Ishikawa (cell line): Measurements from ENCODE around the gene IL11RA.

Experiments used
- CEBPB ChIP-seq: IDR thresholded peaks from 2 replicates; pipeline ENCODE4 v1.6.1; 2012
- CREB1 ChIP-seq: IDR thresholded peaks from 2 replicates; pipeline ENCODE4 v1.6.1; 2012; ENCODE audit warnings: low read depth
- EGR1 ChIP-seq: IDR thresholded peaks from 2 replicates; pipeline ENCODE4 v1.6.1; 2012
- EP300 ChIP-seq: IDR thresholded peaks from 2 replicates; pipeline ENCODE4 v1.6.1; 2012; ENCODE audit warnings: borderline replicate concordance
- FOXM1 ChIP-seq: IDR thresholded peaks from 2 replicates; pipeline ENCODE4 v1.6.1; 2012; ENCODE audit warnings: low read depth, borderline replicate concordance
- MAX ChIP-seq: IDR thresholded peaks from 2 replicates; pipeline ENCODE4 v1.6.1; 2012
- NFIC ChIP-seq: IDR thresholded peaks from 2 replicates; pipeline ENCODE4 v1.6.1; 2012
- RAD21 ChIP-seq: IDR thresholded peaks from 2 replicates; pipeline ENCODE4 v1.6.1; 2012; ENCODE audit warnings: low read depth
- REST ChIP-seq: IDR thresholded peaks from 2 replicates; pipeline ENCODE4 v1.6.1; 2012; ENCODE audit warnings: low read depth, mild to moderate bottlenecking
- TAF1 ChIP-seq: IDR thresholded peaks from 2 replicates; pipeline ENCODE4 v1.6.1; 2012; ENCODE audit warnings: low read depth, mild to moderate bottlenecking
- TCF12 ChIP-seq: IDR thresholded peaks from 2 replicates; pipeline ENCODE4 v1.6.1; 2012; ENCODE audit warnings: low read depth
- TEAD4 ChIP-seq: IDR thresholded peaks from 2 replicates; pipeline ENCODE4 v1.6.1; 2012
- USF1 ChIP-seq: IDR thresholded peaks from 2 replicates; pipeline ENCODE4 v1.6.1; 2012
- YY1 ChIP-seq: IDR thresholded peaks from 2 replicates; pipeline ENCODE4 v1.6.1; 2012; ENCODE audit warnings: low read depth
- ZBTB7A ChIP-seq: IDR thresholded peaks from 2 replicates; pipeline ENCODE4 v1.6.1; 2012; ENCODE audit warnings: low read depth

Gene IL11RA

GRCh38 chr9:34689116-34689470 is 37.1 kb downstream of the IL11RA start:
- TF ChIP-seq USF1: no peak
- TF ChIP-seq TEAD4: no peak
- no peak for TF ChIP-seq TCF12
- no peak for TF ChIP-seq MAX
- no peak for TF ChIP-seq RAD21
- no peak for TF ChIP-seq CREB1
- no peak for TF ChIP-seq EP300
- TF ChIP-seq NFIC: no peak
- TF ChIP-seq YY1: no peak
- TF ChIP-seq ZBTB7A: no peak
- TF ChIP-seq CEBPB: no peak
- TF ChIP-seq REST: no peak
- no peak for TF ChIP-seq FOXM1
- no peak for TF ChIP-seq EGR1
- no peak for TF ChIP-seq TAF1

- no peak for TF ChIP-seq TEAD4
- TF ChIP-seq TAF1: no peak
- no peak for TF ChIP-seq EP300
- no peak for TF ChIP-seq NFIC
- no peak for TF ChIP-seq FOXM1
- TF ChIP-seq USF1: no peak
- TF ChIP-seq YY1: no peak
- no peak for TF ChIP-seq CREB1
Measured at GRCh38 chr9:34689512-34689911, 37.5 kb downstream of the IL11RA start.

GRCh38 chr9:34690983-34691935 is 39.3 kb downstream of the IL11RA start, which contains the start of gene CCL19:
Gene CCL19, minus strand, starts transcription at chr9:34691276. Its CDS starts 137 bp downstream, at chr9:34691139.
- TF ChIP-seq EGR1 (no peak), NFIC (no peak), CEBPB (no peak), ZBTB7A (no peak), EP300 (no peak), YY1 (no peak), FOXM1 (no peak), USF1 (no peak), REST (no peak), RAD21 (no peak), TEAD4 (no peak), TAF1 (no peak), TCF12 (no peak), MAX (no peak), CREB1 (no peak)

GRCh38 chr9:34691936-34692315 is 39.9 kb downstream of the IL11RA start:
- TF ChIP-seq NFIC: no peak
- TF ChIP-seq ZBTB7A: no peak
- TF ChIP-seq USF1: no peak

GRCh38 chr9:34693560-34693959 is 41.6 kb downstream of the IL11RA start:
- TF ChIP-seq YY1 (no peak), USF1 (no peak)
